Raji (cell line): ENCODE results near the gene DGCR8.

Experiments used
- POLR2A ChIP-seq: IDR thresholded peaks from 2 replicates; pipeline ENCODE4 v1.6.1; 2011; ENCODE audit warnings: low read depth, low read length, control low read depth; ENCODE audit not compliant: insufficient read depth

The DGCR8 gene

DNA sequence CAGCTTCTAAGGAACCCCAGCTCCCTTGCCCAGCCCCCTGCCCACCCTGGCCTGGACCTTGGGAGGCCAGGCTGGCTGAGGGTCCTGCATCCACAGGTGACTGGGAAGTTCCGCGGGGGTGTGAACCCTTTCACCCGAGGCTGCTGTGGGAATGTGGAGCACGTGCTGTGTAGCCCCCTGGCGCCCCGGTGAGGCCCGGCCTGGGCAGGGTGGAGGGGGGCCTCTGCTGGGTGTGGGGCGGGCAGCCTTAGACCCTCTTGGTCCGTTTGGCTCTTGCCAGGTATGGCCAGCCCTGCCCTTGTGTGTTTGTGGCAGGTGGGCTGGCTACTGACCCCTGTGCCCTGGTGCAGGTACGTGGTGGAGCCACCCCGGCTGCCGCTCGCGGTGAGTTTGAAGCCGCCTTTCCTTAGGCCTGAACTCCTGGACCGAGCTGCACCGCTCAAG lies 60.5 kb downstream of the DGCR8 start:
- TF ChIP-seq POLR2A = no peak

DNA sequence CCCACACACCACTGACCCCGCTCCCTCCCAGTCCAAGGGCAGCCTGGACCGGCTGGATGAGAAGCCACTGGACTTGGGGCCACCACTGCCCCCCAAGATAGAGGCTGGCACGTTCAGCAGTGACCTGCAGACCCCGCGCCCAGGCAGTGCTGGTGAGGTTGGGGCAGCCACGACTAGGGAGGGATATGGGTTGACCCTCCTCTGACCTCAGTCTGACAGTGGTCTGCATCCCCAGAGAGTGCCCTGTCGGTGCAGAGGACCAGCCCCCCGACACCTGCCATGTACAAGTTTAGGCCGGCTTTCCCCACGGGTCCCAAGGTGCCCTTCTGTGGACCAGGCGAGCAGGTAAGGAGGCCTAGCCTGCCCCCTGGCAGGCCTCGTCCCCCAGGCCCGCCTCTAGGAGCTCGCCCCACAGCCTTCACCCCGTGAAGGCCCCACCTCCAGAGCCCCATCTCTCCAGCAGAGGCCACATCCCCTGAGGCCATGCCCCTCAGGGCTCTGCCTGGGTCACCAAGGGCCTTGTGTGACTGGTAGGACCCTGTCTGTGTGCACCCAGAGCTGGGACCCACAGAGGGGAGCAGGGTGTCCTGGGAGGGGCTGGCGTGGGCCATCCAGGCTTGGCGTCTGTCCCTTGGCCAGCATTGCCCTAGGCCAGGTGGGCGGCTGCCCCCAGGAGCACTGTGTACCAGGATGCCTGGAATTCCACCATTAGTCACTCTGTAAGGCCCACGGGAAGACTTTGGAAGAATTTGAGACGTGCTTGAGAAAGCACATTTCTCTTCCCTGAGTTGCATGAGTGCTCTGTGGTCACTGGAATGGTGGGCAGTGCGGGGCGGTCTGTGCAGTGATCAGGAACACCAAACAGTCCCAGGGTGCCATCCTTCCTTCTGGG lies 61.4 kb downstream of the DGCR8 start:
- no peak for TF ChIP-seq POLR2A

DNA sequence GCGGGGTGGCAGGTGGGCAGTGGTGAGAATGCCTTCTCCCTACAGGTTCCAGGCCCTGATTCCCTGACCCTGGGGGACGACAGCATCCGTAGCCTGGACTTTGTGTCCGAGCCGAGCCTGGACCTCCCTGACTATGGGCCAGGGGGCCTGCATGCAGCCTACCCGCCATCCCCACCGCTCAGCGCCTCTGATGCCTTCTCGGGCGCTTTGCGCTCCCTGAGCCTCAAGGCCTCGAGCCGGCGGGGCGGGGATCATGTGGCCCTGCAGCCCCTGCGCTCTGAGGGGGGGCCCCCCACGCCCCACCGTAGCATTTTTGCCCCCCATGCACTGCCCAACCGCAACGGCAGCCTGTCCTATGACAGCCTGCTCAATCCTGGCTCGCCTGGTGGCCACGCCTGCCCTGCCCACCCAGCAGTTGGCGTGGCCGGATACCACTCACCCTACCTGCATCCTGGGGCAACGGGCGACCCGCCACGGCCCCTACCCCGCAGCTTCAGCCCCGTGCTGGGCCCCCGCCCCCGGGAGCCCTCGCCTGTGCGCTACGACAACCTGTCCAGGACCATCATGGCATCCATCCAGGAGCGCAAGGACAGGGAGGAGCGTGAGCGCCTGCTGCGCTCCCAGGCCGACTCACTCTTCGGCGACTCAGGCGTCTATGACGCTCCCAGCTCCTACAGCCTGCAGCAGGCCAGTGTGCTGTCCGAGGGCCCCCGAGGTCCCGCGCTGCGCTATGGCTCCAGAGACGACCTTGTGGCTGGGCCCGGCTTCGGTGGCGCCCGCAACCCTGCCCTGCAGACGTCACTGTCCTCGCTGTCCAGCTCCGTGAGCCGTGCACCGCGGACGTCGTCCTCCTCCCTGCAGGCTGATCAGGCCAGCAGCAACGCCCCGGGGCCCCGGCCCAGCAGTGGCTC lies 62.9 kb downstream of the DGCR8 start:
- TF ChIP-seq POLR2A = no peak

DNA sequence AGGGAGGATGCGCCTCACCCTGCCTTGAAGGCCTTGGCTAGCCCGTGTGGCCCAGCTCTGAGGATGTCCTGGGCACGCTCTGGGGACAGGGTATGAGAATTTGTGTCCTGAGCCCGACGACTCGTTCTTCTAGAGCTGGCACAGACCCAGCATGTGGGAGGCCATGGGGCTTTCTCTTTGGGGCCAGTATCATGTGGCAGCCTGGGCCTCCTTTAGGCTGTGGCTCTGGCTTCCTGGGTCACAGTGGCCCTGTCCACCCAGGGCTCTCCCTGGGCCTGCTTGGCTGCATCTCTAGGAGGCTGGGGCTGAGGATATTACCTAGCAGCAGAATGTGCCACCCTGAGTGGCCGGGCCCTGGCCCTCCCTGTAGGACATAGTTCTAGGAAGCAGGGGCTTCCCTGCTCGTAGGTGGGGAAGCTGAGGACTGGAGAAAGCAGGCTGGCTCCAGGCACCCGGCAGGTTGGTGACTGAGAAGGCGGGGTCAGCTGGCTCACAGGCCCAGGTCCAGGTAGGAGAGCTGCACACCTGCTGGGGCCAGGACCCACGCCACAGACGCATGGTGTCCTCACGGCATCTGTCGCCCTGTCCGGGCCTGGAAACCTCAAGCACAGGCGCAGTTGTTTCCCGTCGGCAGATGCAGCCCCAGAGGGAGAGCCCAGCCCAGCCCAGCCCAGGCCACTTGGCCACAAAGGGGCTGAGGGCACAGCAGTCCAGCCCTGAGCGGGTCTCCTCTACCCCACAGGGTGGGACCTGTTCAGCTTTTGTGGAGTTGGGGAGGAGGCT lies 64.0 kb downstream of the DGCR8 start:
- no peak for TF ChIP-seq POLR2A

DNA sequence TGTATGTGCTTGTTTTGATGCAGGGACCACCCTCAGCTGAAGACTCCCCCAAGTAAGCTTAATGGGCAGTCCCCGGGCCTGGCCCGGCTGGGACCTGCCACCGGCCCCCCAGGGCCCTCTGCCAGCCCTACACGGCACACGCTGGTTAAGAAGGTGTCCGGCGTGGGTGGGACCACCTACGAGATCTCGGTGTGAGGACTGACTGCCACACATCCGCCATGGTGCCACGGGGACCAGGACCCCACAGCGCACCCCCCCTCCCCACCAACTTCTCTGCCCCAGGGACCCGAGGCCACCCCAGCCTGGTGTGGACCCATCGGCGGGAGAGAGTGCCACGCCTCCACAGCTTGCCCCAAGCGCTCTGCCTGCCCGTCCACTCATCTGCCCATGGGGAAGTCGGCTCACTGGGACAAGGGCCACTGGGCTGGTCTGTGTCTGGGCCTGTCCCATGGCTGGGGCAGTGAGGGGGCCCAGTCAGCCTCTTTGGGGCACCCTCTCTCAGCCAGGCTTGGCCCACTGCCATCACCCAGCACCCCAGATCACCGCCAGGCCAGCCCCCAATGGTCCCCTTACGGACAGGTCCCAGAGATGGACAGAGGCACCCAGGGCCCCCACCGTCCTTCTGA lies 65.3 kb downstream of the DGCR8 start:
- TF ChIP-seq POLR2A = no peak

DNA sequence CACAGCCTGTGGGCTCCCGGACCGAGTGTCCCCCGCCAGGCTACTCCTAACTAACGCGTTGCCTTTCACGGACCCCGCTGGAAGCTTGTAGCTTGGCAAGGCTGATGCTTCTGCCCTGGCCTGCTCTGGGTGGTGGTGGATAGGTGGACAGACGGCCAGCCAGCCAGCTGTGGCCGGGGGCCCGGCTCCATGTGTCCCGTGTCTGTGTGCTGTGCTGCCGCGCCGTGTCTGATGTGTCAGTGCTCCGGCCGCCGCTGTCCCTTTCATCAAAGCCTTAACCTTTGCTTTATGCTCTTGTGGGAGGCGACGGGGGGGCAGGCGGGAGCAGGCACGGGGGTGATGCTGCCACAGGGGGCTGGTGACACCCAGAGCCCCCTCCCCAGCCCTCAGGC lies 65.8 kb downstream of the DGCR8 start:
- no peak for TF ChIP-seq POLR2A

DNA sequence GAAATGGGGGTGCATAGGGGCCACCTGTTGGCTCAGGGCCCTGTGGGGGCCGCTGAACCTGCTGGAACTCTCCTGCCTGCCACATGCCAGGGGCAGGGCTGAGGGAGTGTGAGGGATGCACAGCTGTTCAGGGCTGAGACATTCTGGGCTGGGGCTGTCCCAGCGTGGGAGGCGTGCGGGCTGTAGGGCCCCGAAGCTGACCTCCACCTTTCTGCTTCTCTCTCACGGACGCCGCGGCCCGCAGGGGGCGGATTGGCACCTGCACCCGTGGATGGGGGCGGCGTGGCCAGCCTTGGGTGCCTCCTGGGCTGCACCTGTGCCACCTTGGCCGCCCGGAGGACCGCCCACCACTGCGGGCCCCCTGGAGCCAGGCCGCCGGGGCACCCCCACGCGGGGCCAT lies 66.7 kb downstream of the DGCR8 start:
- no peak for TF ChIP-seq POLR2A

DNA sequence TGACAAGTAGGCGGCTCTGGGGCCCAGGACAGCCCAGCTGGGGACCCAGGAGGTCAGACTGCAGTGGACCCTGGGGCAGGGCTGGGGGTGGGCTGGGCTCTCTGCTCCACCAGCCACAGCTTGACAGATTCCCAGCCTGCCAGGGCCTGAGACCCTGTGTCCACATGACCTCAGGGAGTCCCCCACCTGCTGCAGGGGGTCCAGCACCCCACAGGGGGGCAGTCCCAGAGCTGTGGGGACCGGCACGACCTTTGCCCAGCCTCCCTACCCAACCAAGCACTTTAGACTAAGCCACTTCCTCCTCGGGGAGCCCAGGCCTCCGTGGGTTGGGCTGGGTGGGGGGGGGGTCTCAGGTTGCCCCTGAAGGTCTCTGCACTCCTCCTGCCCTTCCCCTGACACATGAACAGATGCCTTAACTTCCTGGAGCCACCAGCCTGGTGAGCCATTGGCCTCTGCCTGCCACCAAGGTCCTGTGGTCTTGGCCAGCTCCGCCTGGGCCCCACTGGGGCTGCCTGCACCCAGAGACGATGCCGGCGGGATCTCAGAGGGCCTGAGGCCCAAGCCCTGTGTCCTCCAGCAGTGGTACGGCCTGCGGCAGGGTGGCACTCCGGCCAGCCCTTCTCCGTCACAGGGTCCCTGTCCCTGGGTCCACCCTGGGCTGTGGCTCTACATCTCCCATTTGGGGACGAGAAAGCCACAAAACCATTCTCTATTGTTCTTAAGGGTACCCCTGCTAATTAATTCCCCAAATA lies 67.4 kb downstream of the DGCR8 start:
- TF ChIP-seq POLR2A = no peak

DNA sequence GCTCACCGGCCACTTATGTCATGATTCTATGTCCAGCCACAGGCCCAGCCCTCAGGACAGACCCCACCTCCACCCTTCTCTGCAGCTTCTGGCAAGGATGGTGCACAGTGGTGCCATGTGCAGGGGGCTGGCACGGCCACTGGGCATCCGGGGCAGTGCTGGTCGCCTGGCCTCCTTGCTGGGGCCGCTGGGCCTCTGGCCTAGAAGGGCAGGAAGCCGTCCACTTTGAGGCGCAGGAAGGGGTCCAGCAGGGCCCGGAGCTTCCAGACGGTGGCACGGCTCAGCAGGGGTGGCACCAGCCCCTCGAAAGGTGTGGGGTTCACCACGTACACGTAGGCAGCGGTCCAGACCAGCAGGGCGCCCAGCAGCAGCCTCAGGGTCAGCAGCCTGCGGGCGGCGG lies 68.4 kb downstream of the DGCR8 start:
- no peak for TF ChIP-seq POLR2A

DNA sequence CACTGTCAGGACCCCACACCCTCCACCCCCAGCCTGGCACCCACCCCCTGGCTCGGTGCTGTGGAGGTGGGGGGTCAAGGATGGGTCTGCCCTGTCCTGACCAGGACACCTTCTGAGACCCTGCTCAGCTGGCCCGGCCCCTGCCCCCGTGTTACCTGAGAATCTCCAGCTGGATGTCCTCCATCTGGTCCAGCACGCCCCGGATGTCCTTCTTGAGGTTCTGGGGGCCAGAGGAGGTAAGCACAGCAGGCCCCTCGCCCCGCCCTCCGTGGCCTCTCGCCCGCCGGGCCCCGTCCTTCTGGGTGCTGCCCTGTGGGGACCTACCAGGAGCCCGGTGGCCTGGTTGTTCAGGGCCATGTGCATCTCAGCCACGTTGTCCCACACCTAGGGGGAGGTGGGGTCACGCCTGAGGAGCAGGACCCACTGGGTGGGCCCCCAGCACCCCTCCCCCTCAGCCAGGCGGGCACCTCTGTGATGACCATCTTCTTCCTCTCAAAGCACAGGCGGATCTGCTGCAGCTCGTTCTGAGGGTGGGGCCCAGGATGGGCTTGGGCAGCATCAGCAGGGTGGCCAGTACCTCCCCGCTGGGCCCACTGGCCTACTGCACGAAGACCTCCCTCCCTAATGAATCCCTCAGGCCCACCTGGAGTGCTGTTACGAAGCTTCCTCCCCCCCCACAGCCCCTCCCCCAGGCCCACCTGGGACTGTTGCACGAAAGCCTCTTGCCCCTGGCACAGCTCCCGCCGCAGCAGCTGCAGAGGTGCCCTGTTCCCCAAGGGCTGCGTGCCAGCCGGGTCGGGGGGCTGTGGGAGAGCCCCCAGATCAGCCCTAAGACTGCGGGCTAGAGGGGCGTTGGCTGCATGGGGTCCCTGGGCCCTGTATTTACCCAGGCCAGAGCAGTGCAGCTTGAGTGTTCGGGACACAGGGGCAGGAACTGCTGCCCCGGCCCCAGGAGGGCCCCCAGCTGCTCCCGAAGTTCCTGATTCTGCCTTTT lies 69.5 kb downstream of the DGCR8 start:
- TF ChIP-seq POLR2A = no peak

DNA sequence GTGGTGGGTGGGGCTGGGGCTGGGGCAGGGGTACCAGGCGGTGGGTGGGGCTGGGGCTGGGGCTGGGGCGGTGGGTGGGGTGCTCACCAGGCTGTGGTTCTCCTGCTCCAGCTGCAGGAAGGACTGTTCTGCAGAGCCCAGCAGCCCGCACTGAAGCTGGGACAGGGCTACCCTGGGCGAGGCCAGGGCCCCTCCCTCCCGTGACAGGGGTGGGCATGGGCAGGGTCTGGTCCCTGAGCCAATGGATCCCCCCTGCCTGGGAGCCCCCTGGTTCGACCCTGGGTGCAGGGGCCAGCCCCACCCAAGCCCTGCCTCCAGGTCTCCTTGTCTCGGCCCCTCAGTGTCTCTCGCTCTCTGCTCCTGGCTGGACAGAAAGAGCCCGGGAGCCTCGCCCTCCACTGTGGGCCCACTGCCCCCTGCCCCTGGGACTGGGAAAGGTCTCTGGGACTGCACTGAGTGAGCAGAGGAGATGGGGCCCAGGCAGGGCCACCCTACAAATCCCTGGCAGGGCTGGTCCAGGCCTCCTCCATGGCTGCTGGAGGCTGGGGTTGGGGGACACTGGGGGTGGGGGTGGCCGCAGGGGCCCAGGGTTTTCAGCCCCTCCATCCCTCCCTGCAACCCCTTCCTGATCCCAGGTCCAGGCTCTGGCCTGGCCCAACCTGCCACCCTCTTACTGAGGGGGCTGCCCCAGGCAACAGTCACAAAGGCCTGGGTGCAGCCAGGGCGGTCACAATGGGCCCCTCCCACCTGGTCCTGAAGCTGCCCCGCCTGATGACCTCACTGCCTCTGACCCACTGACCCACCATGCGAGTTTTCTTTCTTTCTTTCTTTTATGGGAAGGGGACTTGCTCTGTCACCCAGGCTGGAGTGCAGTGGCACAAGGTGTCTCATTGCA lies 70.6 kb downstream of the DGCR8 start, which contains the start of gene CCDC188:
CCDC188 (minus strand) TSS at position 675 of the 895 bp plus-strand sequence; CDS start at position 606, 69 bp downstream.
- TF ChIP-seq POLR2A = no peak

DNA sequence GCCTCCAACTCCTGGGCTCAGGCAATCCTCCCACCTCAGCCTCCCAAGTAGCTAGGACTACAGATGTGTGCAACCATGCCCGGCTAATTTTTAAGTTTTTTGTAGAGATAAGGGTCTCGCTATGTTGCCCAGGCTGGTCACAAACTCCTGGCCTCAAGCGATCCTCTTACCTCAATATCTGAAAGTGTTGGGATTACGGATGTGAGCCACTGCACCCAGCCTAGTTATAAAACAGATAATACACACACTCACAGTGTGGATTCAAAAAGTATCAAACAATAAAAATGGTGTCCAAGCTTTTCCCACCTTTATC lies 71.2 kb downstream of the DGCR8 start:
- no peak for TF ChIP-seq POLR2A
